ENCODE measurements around the gene RXRG. TPM values are rescaled to one million over a fixed set of nuclear protein-coding genes. Genes with fewer than 3 reads are reported as not detected.

The RXRG gene
- total RNA-seq, 1 donor from 2014 or later, result 1.0 TPM

GRCh38 chr1:165392634-165393571 lies 52.0 kb downstream of the RXRG start:
- Mint-ChIP-seq H3K9me3 (no peaks in the 10 kb centered on the region), H3K4me1 (peaks cover 13% of the 10 kb centered on the region), H3K4me3 (peak overlapping the region; percentile 63), H3K27me3 (ENCODE audit: low read depth) (peaks cover 39% of the 10 kb centered on the region), H3K27ac (no peak overlapping the region), H3K36me3 (no peaks in the 10 kb centered on the region)
- peak; percentile 88 for TF ChIP-seq CTCF (IDR thresholded peaks at IDR 0.05; ENCODE audit: unreplicated experiment)
- peak; percentile 60 to 84 for DNase-seq (ENCODE audit: low spot score in 2 of 2, unreplicated experiment in 2 of 2)

- DNase-seq (ENCODE audit: low spot score in 2 of 2, unreplicated experiment in 2 of 2), result no peak
- no peak for TF ChIP-seq CTCF (IDR thresholded peaks at IDR 0.05; ENCODE audit: unreplicated experiment)
- Mint-ChIP-seq H3K4me3 (no peak overlapping the region), H3K27ac (no peak overlapping the region), H3K36me3 (no peaks in the 10 kb centered on the region), H3K9me3 (no peaks in the 10 kb centered on the region), H3K4me1 (peaks cover 9% of the 10 kb centered on the region), H3K27me3 (ENCODE audit: low read depth) (peaks cover 56% of the 10 kb centered on the region)
Measured at GRCh38 chr1:165389609-165390008, 55.3 kb downstream of the RXRG start.

- DNase-seq (ENCODE audit: low spot score in 2 of 2, unreplicated experiment in 2 of 2), result no peak
- TF ChIP-seq CTCF (IDR thresholded peaks at IDR 0.05; ENCODE audit: unreplicated experiment), result no peak
- Mint-ChIP-seq H3K4me3 (no peak overlapping the region), H3K4me1 (peaks cover 2% of the 10 kb centered on the region), H3K27ac (no peak overlapping the region), H3K9me3 (no peaks in the 10 kb centered on the region), H3K36me3 (no peaks in the 10 kb centered on the region), H3K27me3 (ENCODE audit: low read depth) (peaks cover 59% of the 10 kb centered on the region)
Measured at GRCh38 chr1:165387961-165388360, 57.0 kb downstream of the RXRG start.

- Mint-ChIP-seq H3K4me1 (no peaks in the 10 kb centered on the region), H3K36me3 (no peaks in the 10 kb centered on the region), H3K27me3 (ENCODE audit: low read depth) (peaks cover 55% of the 10 kb centered on the region), H3K9me3 (no peaks in the 10 kb centered on the region), H3K27ac (no peak overlapping the region), H3K4me3 (no peak overlapping the region)
- DNase-seq (ENCODE audit: low spot score in 2 of 2, unreplicated experiment in 2 of 2), result no peak
- no peak for TF ChIP-seq CTCF (IDR thresholded peaks at IDR 0.05; ENCODE audit: unreplicated experiment)
Measured at GRCh38 chr1:165387505-165387904, 57.4 kb downstream of the RXRG start.

DNA sequence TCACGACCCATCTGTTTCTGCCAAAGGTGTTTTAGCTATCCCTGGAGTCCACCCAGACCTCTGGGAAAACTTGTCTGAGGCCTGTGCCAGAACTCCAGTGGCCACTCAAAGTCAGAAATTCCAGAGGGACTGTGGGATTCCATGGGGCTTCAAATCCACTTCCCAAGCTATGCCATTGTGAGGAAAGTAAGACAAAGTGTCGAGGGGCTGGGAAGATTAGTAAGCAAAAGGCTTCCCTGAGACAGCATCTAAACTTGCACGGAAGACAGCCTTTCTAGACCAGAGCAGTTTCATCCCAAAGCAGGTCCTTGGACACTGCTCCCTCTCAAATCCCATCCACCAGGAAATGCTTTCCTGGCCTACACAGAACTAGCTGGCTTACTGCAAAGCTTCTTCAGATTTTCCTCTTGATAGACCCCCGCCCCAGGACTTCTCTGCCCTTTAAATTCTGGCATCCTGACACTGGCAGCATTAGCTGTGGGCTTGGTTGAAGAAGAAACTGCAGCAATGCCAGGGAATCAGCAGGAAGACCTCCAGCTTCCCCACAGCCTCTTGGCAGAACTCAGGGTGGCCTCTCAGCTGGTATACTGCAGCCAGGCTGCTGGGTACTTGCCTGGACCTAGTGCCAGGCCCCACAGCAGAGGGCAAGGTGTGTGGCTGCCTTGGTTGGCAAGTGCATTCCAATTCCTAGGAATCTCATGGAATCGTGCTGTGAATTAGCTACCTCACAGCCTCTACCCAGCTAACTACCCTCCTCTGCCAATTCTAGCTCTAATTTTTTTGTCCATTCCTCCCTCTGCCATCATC lies 61.1 kb downstream of the RXRG start:
- peaks cover 9% of the 10 kb centered on the region for H3K4me1 Mint-ChIP-seq
- no peak overlapping the region for H3K27ac Mint-ChIP-seq
- TF ChIP-seq CTCF (IDR thresholded peaks at IDR 0.05; ENCODE audit: unreplicated experiment), result no peak
- peaks cover 25% of the 10 kb centered on the region for H3K27me3 Mint-ChIP-seq (ENCODE audit: low read depth)
- H3K4me3 Mint-ChIP-seq, result no peak overlapping the region
- DNase-seq (ENCODE audit: low spot score in 2 of 2, unreplicated experiment in 2 of 2), result no peak
- no peaks in the 10 kb centered on the region for H3K9me3 Mint-ChIP-seq
- no peaks in the 10 kb centered on the region for H3K36me3 Mint-ChIP-seq

Data from mesothelial cell of epicardium (in vitro differentiated cells).